Measurements from ENCODE around the gene TAGAP. TPM values are rescaled to one million over a fixed set of nuclear protein-coding genes. Genes with fewer than 3 reads are reported as not detected.

The TAGAP gene
- total RNA-seq, 1 experiment from 2014 or later: not detected

- Histone ChIP-seq H3K18ac (ENCODE audit: insufficient read length, low read depth, low read length) (no peak overlapping the region), H3K4me2 (ENCODE audit: insufficient read depth, insufficient read length, low read length) (no peak overlapping the region), H2AFZ (ENCODE audit: low read length) (no peak overlapping the region), H2BK15ac (ENCODE audit: low read depth, low read length) (no peak overlapping the region), H2BK5ac (ENCODE audit: insufficient read length, low read length) (no peak overlapping the region), H3K23me2 (ENCODE audit: insufficient read length, low read depth, low read length, poor library complexity, severe bottlenecking) (no peaks in the 10 kb centered on the region), H4K20me1 (ENCODE audit: control insufficient read depth, insufficient read depth, insufficient read length) (no peaks in the 10 kb centered on the region), H3K4ac (ENCODE audit: low read depth, low read length) (no peak overlapping the region), H4K5ac (ENCODE audit: insufficient read length, low read depth, low read length) (no peak overlapping the region), H3T11ph (ENCODE audit: low read length) (no peak overlapping the region), H3K9ac (ENCODE audit: extremely low read depth, insufficient read length, low read length) (no peak overlapping the region), H2BK20ac (ENCODE audit: low read depth, low read length, poor library complexity, severe bottlenecking) (no peak overlapping the region), H3K27ac (ENCODE audit: insufficient read length, low read depth, low read length) (no peak overlapping the region), H3K9me3 (ENCODE audit: control insufficient read depth, low read depth, low read length) (no peaks in the 10 kb centered on the region), H2AK5ac (ENCODE audit: insufficient read length, low read length) (no peak overlapping the region), H3K79me1 (ENCODE audit: insufficient read depth, low read depth, low read length, poor library complexity, severe bottlenecking) (no peaks in the 10 kb centered on the region), H3K23ac (ENCODE audit: insufficient read length, low read depth, low read length) (no peak overlapping the region), H3K79me2 (ENCODE audit: insufficient read depth, low read length) (no peaks in the 10 kb centered on the region), H3K56ac (ENCODE audit: insufficient read length, low read depth, low read length) (no peak overlapping the region), H4K91ac (ENCODE audit: insufficient read length, low read depth, low read length) (no peak overlapping the region), H3K27me3 (ENCODE audit: insufficient read depth, low read length) (no peaks in the 10 kb centered on the region), H2BK12ac (ENCODE audit: insufficient read length, low read depth, low read length) (no peak overlapping the region), H2BK120ac (ENCODE audit: low read depth, low read length, poor library complexity, severe bottlenecking) (no peak overlapping the region), H4K8ac (replicated peaks; ENCODE audit: insufficient read length, low read depth, low read length) (no peak overlapping the region), H3K4me1 (ENCODE audit: insufficient read depth, low read length) (no peaks in the 10 kb centered on the region), H3K14ac (ENCODE audit: insufficient read depth, low read length) (no peak overlapping the region)
- WGBS (ENCODE audit: extremely low coverage, insufficient read length, low lambda C conversion rate): no CpG with 5 or more reads among the region's 7 CpGs
- TF ChIP-seq CTCF (conservative IDR thresholded peaks at IDR 0.05): no peak
- Mint-ChIP-seq H3K4me1 (peaks cover 7 to 9% of the 10 kb centered on the region in 2 experiments), H3K27me3 (ENCODE audit: low read depth) (peaks cover 41% of the 10 kb centered on the region), H3K9me3 (no peaks in the 10 kb centered on the region), H3K36me3 (ENCODE audit: insufficient read depth in 1 of 3, low read depth in 3 of 3) (no peaks in the 10 kb centered on the region), H3K4me3 (no peak overlapping the region), H3K27ac (no peak overlapping the region; a peak in 1 of 7 replicates)
- DNase-seq: no peak
Measured at GRCh38 chr6:159061146-159061545, 16.4 kb upstream of the TAGAP start.

Measured in H9 (cell line).